Adrenal gland (tissue), 12 donors: ENCODE results near the gene CIDEC. TPM values are rescaled to one million over a fixed set of nuclear protein-coding genes. Genes with fewer than 3 reads are reported as not detected.

Experiments used
- DNase-seq, 7 donors: peaks; one replicate each; pipeline ENCODE4 v3.0.0-alpha.2; 2019 to 2020
- H3K27ac ChIP-seq, 5 donors: fragments of 200-600 bp; sonication (generic) in 4 of 5; 1 replicate in 3 of 5; 2 replicates in 2 of 5; pipeline versions ENCODE4 v1.5.1 to v1.8.0; 2016 to 2020; ENCODE audit warnings: mild to moderate bottlenecking in 1 of 5
- H3K27me3 ChIP-seq: fragments of 200-600 bp; 2 replicates; pipeline ENCODE4 v1.8.0; 2021
- H3K36me3 ChIP-seq, 2 donors: fragments of 200-600 bp; replicated peaks in 1 of 2; 1 replicate in 1 of 2; 2 replicates in 1 of 2; pipeline versions ENCODE4 v1.5.1 to v1.8.0; 2018 to 2022
- H3K4me1 ChIP-seq, 2 donors: fragments of 200-600 bp; replicated peaks in 1 of 2; 1 replicate in 1 of 2; 2 replicates in 1 of 2; pipeline versions ENCODE4 v1.5.1 to v1.8.0; 2018 to 2021
- H3K4me3 ChIP-seq, 4 donors: fragments of 200-600 bp; sonication (generic) in 3 of 4; one replicate each; pipeline ENCODE4 v1.5.1; 2016 to 2018
- H3K9me3 ChIP-seq, 3 donors: fragments of 200-600 bp; sonication (generic) in 1 of 3; replicated peaks in 1 of 3; 1 replicate in 2 of 3; 2 replicates in 1 of 3; pipeline versions ENCODE4 v1.5.1 to v1.8.0; 2016 to 2021
- CTCF ChIP-seq, 6 experiments: fragments of 450-650 bp in 4 of 6; fragments of 200-600 bp in 2 of 6; sonication (generic) in 1 of 6; IDR thresholded peaks; 1 replicate in 5 of 6; 2 replicates in 1 of 6; pipeline versions ENCODE4 v1.5.1 to v1.8.0; 2016 to 2021; ENCODE audit warnings: antibody characterized with exemption in 6 of 6, mild to moderate bottlenecking in 2 of 6, moderate library complexity in 1 of 6
- POLR2A ChIP-seq, 2 donors: fragments of 450-650 bp; IDR thresholded peaks; one replicate each; pipeline ENCODE4 v1.6.1; 2017; ENCODE audit warnings: antibody characterized with exemption in 2 of 2, mild to moderate bottlenecking in 2 of 2, moderate library complexity in 1 of 2
- WGBS, 4 donors: extraction: QIAGEN DNeasy Blood & Tissue Kit in 2 of 4; methylation state at CpG; one replicate each; pipeline versions ENCODE4 v1.1.5 to v1.1.7; 2013 to 2017; 5-methylcytosine and 5-hydroxymethylcytosine counted together
- intact Hi-C, 2 donors: fragments of 100-400 bp; cut with DNase I; formaldehyde crosslinking; loops; one replicate each; pipeline versions ENCODE4 v1.14.1 to v1.15.0; 2022 to 2023
- polyA plus RNA-seq, 3 donors: library from polyadenylated mRNA; stranded (reverse); fragments of 200-250 nt in 2 of 3; fragments of 350-450 nt in 1 of 3; fragmentation: Illumina TruSeq in 1 of 3; extraction: RNeasy Lipid Tissue Mini Kit (QIAGEN cat#74804) in 1 of 3; gene quantifications; one replicate each; pipeline ENCODE4 v1.2.3, GENCODE V29; 2013 to 2014
- total RNA-seq, 9 donors: library from RNA; depleted of rRNA in 4 of 9; stranded (reverse); fragments of >200 nt in 4 of 9; fragments of 120-200 nt in 1 of 9; fragmentation: NEBNext Ultra II Directional in 1 of 9; extraction: Animal tissue kit (Norgen Biotek cat#: 25700) in 1 of 9; gene quantifications; one replicate each; pipeline versions ENCODE4 v1.1.0 to v1.2.4, GENCODE V29; 2013 to 2023
- donor health status: healthy with polysubstance abuse.
- donor health status: Bipolar disorder and iron deficiency.
- donor health status: DM: yes; HTN: yes; CAD: no.
- donor health status: DM: no; HTN: no; CAD: no.
- donor health status: DM: no; HTN: no; CAD: no.
- donor health status: DM: yes; HTN: yes; CAD: no.

The CIDEC gene
- total and polyA plus RNA-seq, 12 donors, result 0.22 to 108 (median 1.4) TPM; not detected in 1

- TF ChIP-seq POLR2A (IDR thresholded peaks at IDR 0.05), result no peak
- no peak for TF ChIP-seq CTCF (IDR thresholded peaks at IDR 0.05)
- Histone ChIP-seq H3K4me3 (no peak overlapping the region), H3K4me1 (no peaks in the 10 kb centered on the region), H3K36me3 (peaks cover 0 to 19% of the 10 kb centered on the region in 2 donors), H3K27ac (peak overlapping the region in 1 of 5 donors; percentile 61), H3K9me3 (no peaks in the 10 kb centered on the region), H3K27me3 (no peaks in the 10 kb centered on the region)
- intact Hi-C loops, result no loop called here
- 62 to 69% (median 64%) methylated on average over 17 to 18 of the region's 18 CpGs for WGBS, 4 donors
- DNase-seq, result peak in 3 of 7 donors; percentile 21 to 55 (median 28)
Observed at GRCh38 chr3:9834520-9835380, 45.3 kb downstream of the CIDEC start.

DNA sequence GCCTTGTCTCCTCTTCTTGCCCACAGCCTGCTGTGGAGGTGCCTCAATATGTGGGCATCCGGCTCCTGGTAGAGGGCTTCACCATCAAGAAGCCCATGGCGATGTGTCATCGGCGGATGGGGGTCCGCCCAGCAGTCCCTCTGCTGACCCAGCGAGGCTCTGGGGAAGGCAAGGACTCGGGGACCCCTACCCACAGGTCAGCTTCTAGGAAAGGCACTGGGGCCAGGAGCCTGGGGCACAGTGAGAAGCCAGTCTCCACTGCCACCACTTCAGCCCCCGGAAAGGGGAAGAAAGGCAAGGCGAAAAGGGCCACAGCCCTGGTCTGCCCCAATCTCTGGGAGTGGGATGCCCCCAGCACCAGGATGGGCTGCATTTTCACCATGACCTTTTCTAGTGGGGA is 47.0 kb downstream of the CIDEC start:
- no peaks in the 10 kb centered on the region for H3K4me1 ChIP-seq
- intact Hi-C loops, result no loop called here
- TF ChIP-seq POLR2A (IDR thresholded peaks at IDR 0.05) (no peak), CTCF (IDR thresholded peaks at IDR 0.05) (no peak)
- no peak for DNase-seq
- H3K27ac ChIP-seq, result no peak overlapping the region
- no peak overlapping the region for H3K4me3 ChIP-seq
- 80 to 100% (median 89%) methylated on average over 1 to 9 of the region's 9 CpGs; no CpG with 5 or more reads in 1 of the 4 donors for WGBS, 4 donors
- H3K27me3 ChIP-seq, result no peaks in the 10 kb centered on the region
- peaks cover 0 to 23% of the 10 kb centered on the region in 2 donors for H3K36me3 ChIP-seq
- H3K9me3 ChIP-seq, result no peaks in the 10 kb centered on the region

DNA sequence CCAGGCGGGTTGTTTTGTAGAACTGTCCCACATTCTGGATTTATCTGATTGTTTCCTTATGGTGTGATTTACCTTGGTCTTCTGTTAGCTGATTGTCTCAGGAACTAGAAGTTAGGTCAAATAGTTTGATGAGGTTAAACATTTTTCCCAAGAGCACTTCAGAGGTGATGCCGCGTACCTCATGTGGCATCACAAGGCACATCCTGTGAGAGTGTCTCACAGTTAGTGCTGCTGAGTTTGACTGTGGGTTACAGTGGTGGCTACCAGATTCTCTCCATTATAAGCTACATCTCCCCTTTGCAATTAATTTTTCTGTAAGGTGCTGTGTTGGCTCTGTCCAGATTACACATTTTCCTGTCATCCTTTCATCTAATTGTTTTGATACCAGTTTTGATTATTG is 48.8 kb downstream of the CIDEC start:
- no peaks in the 10 kb centered on the region for H3K27me3 ChIP-seq
- TF ChIP-seq CTCF (IDR thresholded peaks at IDR 0.05) (no peak), POLR2A (IDR thresholded peaks at IDR 0.05) (no peak)
- no peak for DNase-seq
- peaks cover 0 to 23% of the 10 kb centered on the region in 2 donors for H3K36me3 ChIP-seq
- no peaks in the 10 kb centered on the region for H3K4me1 ChIP-seq
- WGBS, 4 donors, result 95 to 97% (median 97%) methylated on average over 3 of the region's 3 CpGs
- H3K27ac ChIP-seq, result no peak overlapping the region
- intact Hi-C loops, result no loop called here
- no peak overlapping the region for H3K4me3 ChIP-seq
- no peaks in the 10 kb centered on the region for H3K9me3 ChIP-seq

GRCh38 chr3:9828801-9829755 is 51.0 kb downstream of the CIDEC start:
- Histone ChIP-seq H3K36me3 (peaks cover 0 to 18% of the 10 kb centered on the region in 2 donors), H3K4me3 (no peak overlapping the region), H3K9me3 (no peaks in the 10 kb centered on the region), H3K4me1 (no peaks in the 10 kb centered on the region), H3K27me3 (no peaks in the 10 kb centered on the region), H3K27ac (no peak overlapping the region)
- WGBS, 4 donors, result 92 to 97% (median 96%) methylated on average over 10 to 17 of the region's 17 CpGs; no CpG with 5 or more reads in 1 of the 4 donors
- no peak for TF ChIP-seq POLR2A (IDR thresholded peaks at IDR 0.05)
- no peak for TF ChIP-seq CTCF (IDR thresholded peaks at IDR 0.05)
- intact Hi-C loops, result no loop called here
- DNase-seq, result no peak
